ENCODE data around the gene SLC35A4.

Gene SLC35A4

GRCh38 chr5:140567871-140568270, 3.2 kb downstream of the SLC35A4 start:
- H2AFZ ChIP-seq (ENCODE audit: low read depth, low read length): no peak overlapping the region
- DNase-seq: no peak
- 98% methylated on average over 12 of the region's 13 CpGs for WGBS
- H3K4me1 ChIP-seq (ENCODE audit: control insufficient read depth, insufficient read depth, low read depth, low read length): peaks cover 26% of the 10 kb centered on the region
- no peak overlapping the region for H3K4me2 ChIP-seq (ENCODE audit: low read length, poor library complexity, severe bottlenecking)
- no peak overlapping the region for H3K4me3 ChIP-seq (ENCODE audit: insufficient read depth in 1 of 2, low read depth in 1 of 2, low read length in 2 of 2)
- no peak overlapping the region for H3K23ac ChIP-seq (ENCODE audit: low read length in 2 of 2)
- H2BK15ac ChIP-seq (ENCODE audit: low read depth, poor library complexity, severe bottlenecking): peak overlapping the region; percentile 26
- no peak overlapping the region for H2BK5ac ChIP-seq (ENCODE audit: low read depth, low read length, poor library complexity, severe bottlenecking)
- peaks cover 34 to 42% of the 10 kb centered on the region in 2 experiments for H3K36me3 ChIP-seq (ENCODE audit: control insufficient read depth in 1 of 2, insufficient read depth in 2 of 2, low read depth in 1 of 2, low read length in 2 of 2)
- H4K8ac ChIP-seq (ENCODE audit: low read length): no peak overlapping the region
- no peak overlapping the region for H3K18ac ChIP-seq (ENCODE audit: low read depth in 1 of 2, low read length in 2 of 2)
- H3K14ac ChIP-seq (ENCODE audit: low read length in 2 of 2): no peak overlapping the region
- peaks cover 43% of the 10 kb centered on the region for H3K79me1 ChIP-seq (replicated peaks; ENCODE audit: low read length, poor library complexity, severe bottlenecking)
- no peak overlapping the region for H3K9ac ChIP-seq (ENCODE audit: low read length)
- H4K91ac ChIP-seq (ENCODE audit: low read length): no peak overlapping the region
- no peak overlapping the region for H3K27ac ChIP-seq (ENCODE audit: low read length, poor library complexity, severe bottlenecking)
- H3K27me3 ChIP-seq (ENCODE audit: control insufficient read depth in 1 of 2, insufficient read depth in 1 of 2, low read length in 2 of 2): no peaks in the 10 kb centered on the region
- no peak overlapping the region for H3K4ac ChIP-seq (ENCODE audit: low read depth in 1 of 2, low read length in 2 of 2)
- no peaks in the 10 kb centered on the region for H3K9me3 ChIP-seq (ENCODE audit: control insufficient read depth, low read length)
- no peak overlapping the region for H2AK5ac ChIP-seq (ENCODE audit: low read length, severe bottlenecking)
- H2BK12ac ChIP-seq (ENCODE audit: low read length in 2 of 2): no peak overlapping the region
- no peak overlapping the region for H2BK120ac ChIP-seq (ENCODE audit: low read depth, low read length)

GRCh38 chr5:140568443-140569063, 3.9 kb downstream of the SLC35A4 start:
- H3K4me2 ChIP-seq (ENCODE audit: low read length, poor library complexity, severe bottlenecking): no peak overlapping the region
- DNase-seq: no peak
- peaks cover 34 to 42% of the 10 kb centered on the region in 2 experiments for H3K36me3 ChIP-seq (ENCODE audit: control insufficient read depth in 1 of 2, insufficient read depth in 2 of 2, low read depth in 1 of 2, low read length in 2 of 2)
- H3K4ac ChIP-seq (ENCODE audit: low read depth in 1 of 2, low read length in 2 of 2): no peak overlapping the region
- H2BK12ac ChIP-seq (ENCODE audit: low read length in 2 of 2): no peak overlapping the region
- H2AFZ ChIP-seq (ENCODE audit: low read depth, low read length): no peak overlapping the region
- no peaks in the 10 kb centered on the region for H3K9me3 ChIP-seq (ENCODE audit: control insufficient read depth, low read length)
- H3K9ac ChIP-seq (ENCODE audit: low read length): peak overlapping the region; percentile 44
- H3K4me1 ChIP-seq (ENCODE audit: control insufficient read depth, insufficient read depth, low read depth, low read length): peaks cover 23% of the 10 kb centered on the region
- H3K23ac ChIP-seq (ENCODE audit: low read length in 2 of 2): no peak overlapping the region
- H2BK120ac ChIP-seq (ENCODE audit: low read depth, low read length): no peak overlapping the region
- no peak overlapping the region for H2BK15ac ChIP-seq (ENCODE audit: low read depth, poor library complexity, severe bottlenecking)
- H3K79me1 ChIP-seq (replicated peaks; ENCODE audit: low read length, poor library complexity, severe bottlenecking): peaks cover 38% of the 10 kb centered on the region
- H4K91ac ChIP-seq (ENCODE audit: low read length): no peak overlapping the region
- 94% methylated on average over 2 of the region's 2 CpGs for WGBS
- H3K4me3 ChIP-seq (ENCODE audit: insufficient read depth in 1 of 2, low read depth in 1 of 2, low read length in 2 of 2): no peak overlapping the region
- no peak overlapping the region for H3K27ac ChIP-seq (ENCODE audit: low read length, poor library complexity, severe bottlenecking)
- H3K18ac ChIP-seq (ENCODE audit: low read depth in 1 of 2, low read length in 2 of 2): no peak overlapping the region
- no peaks in the 10 kb centered on the region for H3K27me3 ChIP-seq (ENCODE audit: control insufficient read depth in 1 of 2, insufficient read depth in 1 of 2, low read length in 2 of 2)
- H4K8ac ChIP-seq (ENCODE audit: low read length): no peak overlapping the region
- no peak overlapping the region for H2AK5ac ChIP-seq (ENCODE audit: low read length, severe bottlenecking)
- no peak overlapping the region for H3K14ac ChIP-seq (ENCODE audit: low read length in 2 of 2)
- H2BK5ac ChIP-seq (ENCODE audit: low read depth, low read length, poor library complexity, severe bottlenecking): no peak overlapping the region

- no peak overlapping the region for H3K4me2 ChIP-seq (ENCODE audit: low read length, poor library complexity, severe bottlenecking)
- H2BK15ac ChIP-seq (ENCODE audit: low read depth, poor library complexity, severe bottlenecking): no peak overlapping the region
- WGBS: 87% methylated on average over 4 of the region's 4 CpGs
- no peak overlapping the region for H3K4ac ChIP-seq (ENCODE audit: low read depth in 1 of 2, low read length in 2 of 2)
- no peak overlapping the region for H2AK5ac ChIP-seq (ENCODE audit: low read length, severe bottlenecking)
- H3K27me3 ChIP-seq (ENCODE audit: control insufficient read depth in 1 of 2, insufficient read depth in 1 of 2, low read length in 2 of 2): no peaks in the 10 kb centered on the region
- peak overlapping the region; percentile 44 for H3K9ac ChIP-seq (ENCODE audit: low read length)
- H4K91ac ChIP-seq (ENCODE audit: low read length): no peak overlapping the region
- H4K8ac ChIP-seq (ENCODE audit: low read length): no peak overlapping the region
- peaks cover 20% of the 10 kb centered on the region for H3K4me1 ChIP-seq (ENCODE audit: control insufficient read depth, insufficient read depth, low read depth, low read length)
- no peak overlapping the region for H2BK5ac ChIP-seq (ENCODE audit: low read depth, low read length, poor library complexity, severe bottlenecking)
- no peak overlapping the region for H3K18ac ChIP-seq (ENCODE audit: low read depth in 1 of 2, low read length in 2 of 2)
- no peak overlapping the region for H2BK12ac ChIP-seq (ENCODE audit: low read length in 2 of 2)
- no peak overlapping the region for H3K14ac ChIP-seq (ENCODE audit: low read length in 2 of 2)
- H3K9me3 ChIP-seq (ENCODE audit: control insufficient read depth, low read length): no peaks in the 10 kb centered on the region
- H3K4me3 ChIP-seq (ENCODE audit: insufficient read depth in 1 of 2, low read depth in 1 of 2, low read length in 2 of 2): no peak overlapping the region
- no peak overlapping the region for H3K23ac ChIP-seq (ENCODE audit: low read length in 2 of 2)
- H3K79me1 ChIP-seq (replicated peaks; ENCODE audit: low read length, poor library complexity, severe bottlenecking): peaks cover 33% of the 10 kb centered on the region
- no peak overlapping the region for H2BK120ac ChIP-seq (ENCODE audit: low read depth, low read length)
- no peak overlapping the region for H2AFZ ChIP-seq (ENCODE audit: low read depth, low read length)
- peaks cover 34 to 42% of the 10 kb centered on the region in 2 experiments for H3K36me3 ChIP-seq (ENCODE audit: control insufficient read depth in 1 of 2, insufficient read depth in 2 of 2, low read depth in 1 of 2, low read length in 2 of 2)
- H3K27ac ChIP-seq (ENCODE audit: low read length, poor library complexity, severe bottlenecking): no peak overlapping the region
- no peak for DNase-seq
Observed at GRCh38 chr5:140569197-140569596, 4.6 kb downstream of the SLC35A4 start.

GRCh38 chr5:140570058-140570457, 5.4 kb downstream of the SLC35A4 start:
- peak overlapping the region in 1 of 2 experiments; percentile 42 for H3K23ac ChIP-seq (ENCODE audit: low read length in 2 of 2)
- H3K9me3 ChIP-seq (ENCODE audit: control insufficient read depth, low read length): no peaks in the 10 kb centered on the region
- no peak overlapping the region for H2BK120ac ChIP-seq (ENCODE audit: low read depth, low read length)
- H3K4ac ChIP-seq (ENCODE audit: low read depth in 1 of 2, low read length in 2 of 2): no peak overlapping the region
- no peak overlapping the region for H3K18ac ChIP-seq (ENCODE audit: low read depth in 1 of 2, low read length in 2 of 2)
- H2BK5ac ChIP-seq (ENCODE audit: low read depth, low read length, poor library complexity, severe bottlenecking): no peak overlapping the region
- no peak overlapping the region for H2AFZ ChIP-seq (ENCODE audit: low read depth, low read length)
- no peak overlapping the region for H3K9ac ChIP-seq (ENCODE audit: low read length)
- no peak overlapping the region for H4K91ac ChIP-seq (ENCODE audit: low read length)
- H3K27ac ChIP-seq (ENCODE audit: low read length, poor library complexity, severe bottlenecking): no peak overlapping the region
- no peak overlapping the region for H3K14ac ChIP-seq (ENCODE audit: low read length in 2 of 2)
- peaks cover 34 to 42% of the 10 kb centered on the region in 2 experiments for H3K36me3 ChIP-seq (ENCODE audit: control insufficient read depth in 1 of 2, insufficient read depth in 2 of 2, low read depth in 1 of 2, low read length in 2 of 2)
- no peak overlapping the region for H3K4me3 ChIP-seq (ENCODE audit: insufficient read depth in 1 of 2, low read depth in 1 of 2, low read length in 2 of 2)
- no peak for DNase-seq
- peaks cover 33% of the 10 kb centered on the region for H3K79me1 ChIP-seq (replicated peaks; ENCODE audit: low read length, poor library complexity, severe bottlenecking)
- no peaks in the 10 kb centered on the region for H3K27me3 ChIP-seq (ENCODE audit: control insufficient read depth in 1 of 2, insufficient read depth in 1 of 2, low read length in 2 of 2)
- peaks cover 20% of the 10 kb centered on the region for H3K4me1 ChIP-seq (ENCODE audit: control insufficient read depth, insufficient read depth, low read depth, low read length)
- no peak overlapping the region for H4K8ac ChIP-seq (ENCODE audit: low read length)
- over 99% methylated on average over 4 of the region's 4 CpGs for WGBS
- no peak overlapping the region for H3K4me2 ChIP-seq (ENCODE audit: low read length, poor library complexity, severe bottlenecking)
- no peak overlapping the region for H2BK12ac ChIP-seq (ENCODE audit: low read length in 2 of 2)
- H2AK5ac ChIP-seq (ENCODE audit: low read length, severe bottlenecking): no peak overlapping the region
- no peak overlapping the region for H2BK15ac ChIP-seq (ENCODE audit: low read depth, poor library complexity, severe bottlenecking)

Measured in mesenchymal stem cell (in vitro differentiated cells and primary cell).